ENCODE measurements around the gene CD72.

Gene CD72

GRCh38 chr9:35665471-35665818 lies 47.2 kb upstream of the CD72 start:
- DNase-seq = no peak
- Histone ChIP-seq H2AFZ (ENCODE audit: insufficient read depth, low read length, poor library complexity) (peak overlapping the region; percentile 89), H2BK5ac (ENCODE audit: low read depth, low read length, poor library complexity) (no peak overlapping the region), H3K36me3 (ENCODE audit: control insufficient read depth in 1 of 2, insufficient read depth in 2 of 2, low read length in 2 of 2) (peaks cover 10 to 12% of the 10 kb centered on the region in 2 experiments), H2AK5ac (ENCODE audit: low read length) (no peak overlapping the region), H3K27ac (ENCODE audit: low read depth, low read length) (no peak overlapping the region), H3K23ac (ENCODE audit: low read length) (no peak overlapping the region), H3K4me1 (ENCODE audit: control insufficient read depth in 1 of 2, insufficient read depth in 2 of 2, low read length in 2 of 2) (peaks cover 17 to 23% of the 10 kb centered on the region in 2 experiments), H3K4me3 (ENCODE audit: low read depth, low read length) (peak overlapping the region; percentile 62), H2BK12ac (ENCODE audit: low read length) (no peak overlapping the region), H3K79me1 (ENCODE audit: low read length) (peaks cover 6% of the 10 kb centered on the region), H2BK120ac (ENCODE audit: insufficient read depth, low read length, poor library complexity) (peak overlapping the region; percentile 56), H3K14ac (ENCODE audit: low read length) (peak overlapping the region; percentile 28), H3K9me3 (ENCODE audit: insufficient read depth, low read depth, low read length) (peaks cover 2% of the 10 kb centered on the region), H4K12ac (ENCODE audit: low read depth, low read length) (peak overlapping the region; percentile 79), H3K18ac (ENCODE audit: low read length) (peak overlapping the region; percentile 51), H3K27me3 (ENCODE audit: insufficient read depth, low read length) (no peaks in the 10 kb centered on the region), H3K9ac (ENCODE audit: low read length) (peak overlapping the region; percentile 24), H4K91ac (ENCODE audit: low read depth, low read length) (peak overlapping the region; percentile 26), H3K79me2 (ENCODE audit: control insufficient read depth, insufficient read depth, low read length, poor library complexity) (peaks cover 5% of the 10 kb centered on the region), H4K8ac (ENCODE audit: low read depth, low read length) (peak overlapping the region; percentile 93), H3K4me2 (ENCODE audit: low read length) (peak overlapping the region; percentile 89), H3K4ac (ENCODE audit: low read depth, low read length) (peak overlapping the region; percentile 10)
- WGBS (ENCODE audit: extremely low coverage, insufficient coverage, insufficient read length) = 100% methylated on average over 1 of the region's 5 CpGs

GRCh38 chr9:35664531-35665470 lies 46.6 kb upstream of the CD72 start, which contains the start of gene ARHGEF39:
TSS of gene ARHGEF39 (minus strand) at chr9:35665195. CDS start at chr9:35665169, 26 bp downstream.
- Histone ChIP-seq H3K4ac (ENCODE audit: low read depth, low read length) (peak within 1 kb of the TSS; percentile 82), H3K79me2 (ENCODE audit: control insufficient read depth, insufficient read depth, low read length, poor library complexity) (peaks cover 5% of the 10 kb centered on the region), H3K9ac (ENCODE audit: low read length) (peak within 1 kb of the TSS; percentile 83), H3K4me2 (ENCODE audit: low read length) (peak within 1 kb of the TSS; percentile 89), H3K27ac (ENCODE audit: low read depth, low read length) (no peak within 1 kb of the TSS), H4K12ac (ENCODE audit: low read depth, low read length) (peak within 1 kb of the TSS; percentile 88), H3K9me3 (ENCODE audit: insufficient read depth, low read depth, low read length) (peaks cover 2% of the 10 kb centered on the region), H3K36me3 (ENCODE audit: control insufficient read depth in 1 of 2, insufficient read depth in 2 of 2, low read length in 2 of 2) (peaks cover 13 to 16% of the 10 kb centered on the region in 2 experiments), H2BK12ac (ENCODE audit: low read length) (no peak within 1 kb of the TSS), H4K8ac (ENCODE audit: low read depth, low read length) (peak within 1 kb of the TSS; percentile 95), H4K91ac (ENCODE audit: low read depth, low read length) (peak within 1 kb of the TSS; percentile 95), H2BK5ac (ENCODE audit: low read depth, low read length, poor library complexity) (peak within 1 kb of the TSS; percentile 60), H2AK5ac (ENCODE audit: low read length) (peak within 1 kb of the TSS; percentile 81), H3K4me1 (ENCODE audit: control insufficient read depth in 1 of 2, insufficient read depth in 2 of 2, low read length in 2 of 2) (peaks cover 17 to 23% of the 10 kb centered on the region in 2 experiments), H3K4me3 (ENCODE audit: low read depth, low read length) (peak within 1 kb of the TSS; percentile 80), H3K23ac (ENCODE audit: low read length) (no peak within 1 kb of the TSS), H2AFZ (ENCODE audit: insufficient read depth, low read length, poor library complexity) (peak within 1 kb of the TSS; percentile 95), H3K79me1 (ENCODE audit: low read length) (peaks cover 6% of the 10 kb centered on the region), H3K18ac (ENCODE audit: low read length) (peak within 1 kb of the TSS; percentile 93), H3K14ac (ENCODE audit: low read length) (peak within 1 kb of the TSS; percentile 94), H3K27me3 (ENCODE audit: insufficient read depth, low read length) (no peaks in the 10 kb centered on the region), H2BK120ac (ENCODE audit: insufficient read depth, low read length, poor library complexity) (peak within 1 kb of the TSS; percentile 77)
- no CpG with 5 or more reads among the region's 58 CpGs for WGBS (ENCODE audit: extremely low coverage, insufficient coverage, insufficient read length)
- peak; percentile 73 to 85 for DNase-seq

- H3K23ac ChIP-seq (ENCODE audit: low read length) = no peak overlapping the region
- peaks cover 17 to 24% of the 10 kb centered on the region in 2 experiments for H3K4me1 ChIP-seq (ENCODE audit: control insufficient read depth in 1 of 2, insufficient read depth in 2 of 2, low read length in 2 of 2)
- no peak overlapping the region for H3K4me3 ChIP-seq (ENCODE audit: low read depth, low read length)
- no peak overlapping the region for H3K18ac ChIP-seq (ENCODE audit: low read length)
- no peak overlapping the region for H3K14ac ChIP-seq (ENCODE audit: low read length)
- H2BK5ac ChIP-seq (ENCODE audit: low read depth, low read length, poor library complexity) = no peak overlapping the region
- no peak overlapping the region for H4K8ac ChIP-seq (ENCODE audit: low read depth, low read length)
- H2AFZ ChIP-seq (ENCODE audit: insufficient read depth, low read length, poor library complexity) = no peak overlapping the region
- no peaks in the 10 kb centered on the region for H3K27me3 ChIP-seq (ENCODE audit: insufficient read depth, low read length)
- no peak overlapping the region for H2BK12ac ChIP-seq (ENCODE audit: low read length)
- no peaks in the 10 kb centered on the region for H3K9me3 ChIP-seq (ENCODE audit: insufficient read depth, low read depth, low read length)
- H3K27ac ChIP-seq (ENCODE audit: low read depth, low read length) = no peak overlapping the region
- no peak overlapping the region for H3K4ac ChIP-seq (ENCODE audit: low read depth, low read length)
- H3K79me1 ChIP-seq (ENCODE audit: low read length) = peaks cover 11% of the 10 kb centered on the region
- H4K91ac ChIP-seq (ENCODE audit: low read depth, low read length) = no peak overlapping the region
- no peak overlapping the region for H3K9ac ChIP-seq (ENCODE audit: low read length)
- no peak for DNase-seq
- WGBS (ENCODE audit: extremely low coverage, insufficient coverage, insufficient read length) = no CpG with 5 or more reads among the region's 7 CpGs
- no peak overlapping the region for H3K4me2 ChIP-seq (ENCODE audit: low read length)
- H3K79me2 ChIP-seq (ENCODE audit: control insufficient read depth, insufficient read depth, low read length, poor library complexity) = peaks cover 8% of the 10 kb centered on the region
- H4K12ac ChIP-seq (ENCODE audit: low read depth, low read length) = no peak overlapping the region
- no peak overlapping the region for H2BK120ac ChIP-seq (ENCODE audit: insufficient read depth, low read length, poor library complexity)
- H2AK5ac ChIP-seq (ENCODE audit: low read length) = no peak overlapping the region
- peaks cover 13 to 16% of the 10 kb centered on the region in 2 experiments for H3K36me3 ChIP-seq (ENCODE audit: control insufficient read depth in 1 of 2, insufficient read depth in 2 of 2, low read length in 2 of 2)
Observed at GRCh38 chr9:35662437-35662836, 44.2 kb upstream of the CD72 start.

GRCh38 chr9:35661756-35662350 lies 43.6 kb upstream of the CD72 start:
- H4K91ac ChIP-seq (ENCODE audit: low read depth, low read length) = no peak overlapping the region
- H3K27ac ChIP-seq (ENCODE audit: low read depth, low read length) = no peak overlapping the region
- H3K9ac ChIP-seq (ENCODE audit: low read length) = no peak overlapping the region
- no peak overlapping the region for H4K8ac ChIP-seq (ENCODE audit: low read depth, low read length)
- H3K36me3 ChIP-seq (ENCODE audit: control insufficient read depth in 1 of 2, insufficient read depth in 2 of 2, low read length in 2 of 2) = peaks cover 13 to 16% of the 10 kb centered on the region in 2 experiments
- H3K9me3 ChIP-seq (ENCODE audit: insufficient read depth, low read depth, low read length) = no peaks in the 10 kb centered on the region
- H2AK5ac ChIP-seq (ENCODE audit: low read length) = no peak overlapping the region
- DNase-seq = no peak
- H3K79me2 ChIP-seq (ENCODE audit: control insufficient read depth, insufficient read depth, low read length, poor library complexity) = peaks cover 8% of the 10 kb centered on the region
- no peak overlapping the region for H3K18ac ChIP-seq (ENCODE audit: low read length)
- no peaks in the 10 kb centered on the region for H3K27me3 ChIP-seq (ENCODE audit: insufficient read depth, low read length)
- H3K14ac ChIP-seq (ENCODE audit: low read length) = no peak overlapping the region
- H2BK5ac ChIP-seq (ENCODE audit: low read depth, low read length, poor library complexity) = no peak overlapping the region
- no CpG with 5 or more reads among the region's 3 CpGs for WGBS (ENCODE audit: extremely low coverage, insufficient coverage, insufficient read length)
- H2AFZ ChIP-seq (ENCODE audit: insufficient read depth, low read length, poor library complexity) = no peak overlapping the region
- peaks cover 15% of the 10 kb centered on the region for H3K79me1 ChIP-seq (ENCODE audit: low read length)
- H3K23ac ChIP-seq (ENCODE audit: low read length) = no peak overlapping the region
- no peak overlapping the region for H2BK12ac ChIP-seq (ENCODE audit: low read length)
- no peak overlapping the region for H3K4ac ChIP-seq (ENCODE audit: low read depth, low read length)
- H4K12ac ChIP-seq (ENCODE audit: low read depth, low read length) = no peak overlapping the region
- no peak overlapping the region for H3K4me2 ChIP-seq (ENCODE audit: low read length)
- no peak overlapping the region for H2BK120ac ChIP-seq (ENCODE audit: insufficient read depth, low read length, poor library complexity)
- H3K4me1 ChIP-seq (ENCODE audit: control insufficient read depth in 1 of 2, insufficient read depth in 2 of 2, low read length in 2 of 2) = peaks cover 19 to 24% of the 10 kb centered on the region in 2 experiments
- H3K4me3 ChIP-seq (ENCODE audit: low read depth, low read length) = no peak overlapping the region

Measured in trophoblast cell (in vitro differentiated cells and primary cell).